Activated CD4-positive, CD25-positive, alpha-beta regulatory T cell treated with anti-CD3 and anti-CD28 coated beads, Interleukin-2, amount 50 U/mL, for 16 hours (primary cell): ENCODE results near the gene CDC34.

ENCODE experiments used
- DNase-seq: peaks from one replicate; pipeline ENCODE4 v3.0.0-alpha.2; 2020; ENCODE audit warnings: low read depth, low spot score

Gene CDC34

GRCh38 chr19:588741-589692 is 57.5 kb downstream of the CDC34 start:
- DNase-seq, result no peak

GRCh38 chr19:589693-590395 is 58.3 kb downstream of the CDC34 start, which contains the start of gene HCN2:
Gene HCN2 (plus strand): TSS chr19:589881. CDS start chr19:589946, 65 bp downstream.
- DNase-seq, result no peak

- DNase-seq, result no peak
These were observed 58.8 kb downstream of the CDC34 start for GRCh38 chr19:590396-590745.

- no peak for DNase-seq
These were observed 59.2 kb downstream of the CDC34 start for GRCh38 chr19:590750-591098.

GRCh38 chr19:591099-591958 is 59.8 kb downstream of the CDC34 start:
- DNase-seq, result no peak
